ENCODE results near the gene ST3GAL4. TPM values are rescaled to one million over a fixed set of nuclear protein-coding genes. Genes with fewer than 3 reads are reported as not detected.

Gene ST3GAL4
- total and polyA plus RNA-seq, 9 of the 15 experiments (the other 6 are each of a cell fraction or from before 2014, with no cell fraction given): 0.27 to 22.9 (median 10.5) TPM

- POLR2A ChIA-PET: no interaction called here
- in situ Hi-C loops (cut with MboI) (loop anchor here (25.0 kb wide), 1 partner anchor 95 kb away; the partner anchor contains the start of gene DCPS), intact Hi-C loops (cut with micrococcal nuclease) (no loop called here)
- no peak for FAIRE-seq
- Histone ChIP-seq H3K27ac (ENCODE audit: extremely low read depth, low read depth, low read length) (no peak overlapping the region), H3K4me3 (no peak overlapping the region), H3K9me1 (ENCODE audit: control insufficient read depth, insufficient read depth, low read length) (peaks cover 2% of the 10 kb centered on the region), H2AFZ (ENCODE audit: low read depth, low read length) (no peak overlapping the region), H3K36me3 (ENCODE audit: control insufficient read depth, insufficient read depth, low read length) (peaks cover 5% of the 10 kb centered on the region; the same call in 2 of the 3 replicates), H3K4me2 (ENCODE audit: insufficient read depth, low read length) (no peak overlapping the region), H3K9ac (ENCODE audit: insufficient read depth in 1 of 2, low read depth in 2 of 2, low read length in 2 of 2) (no peak overlapping the region), H3K4me1 (replicated peaks in 1 of 2; ENCODE audit: control insufficient read depth in 2 of 2, insufficient read depth in 2 of 2, low read length in 2 of 2) (no peaks in the 10 kb centered on the region), H3K9me3 (replicated peaks; ENCODE audit: control insufficient read depth, insufficient read depth, low read depth, low read length) (no peaks in the 10 kb centered on the region), H4K20me1 (replicated peaks; ENCODE audit: control insufficient read depth, insufficient read depth, low read length) (peaks cover 31% of the 10 kb centered on the region), H3K27me3 (ENCODE audit: control insufficient read depth in 2 of 2, insufficient read depth in 2 of 2, low read length in 2 of 2) (no peaks in the 10 kb centered on the region), H3K79me2 (ENCODE audit: control insufficient read depth, insufficient read depth, low read length) (no peaks in the 10 kb centered on the region)
- no peak for ATAC-seq
- WGBS (ENCODE audit: insufficient coverage, low coverage, missing lambda C conversion rate): 80% methylated on average over 10 of the region's 12 CpGs
- DNase-seq (ENCODE audit: extremely low read depth in 1 of 4, low spot score in 3 of 4): no peak
- no peak for TF ChIP-seq ZNF175 (CRISPR knock-in tag; IDR thresholded peaks at IDR 0.05; ENCODE audit: low read depth)
- no peak for TF ChIP-seq RFX7 (CRISPR knock-in tag; IDR thresholded peaks at IDR 0.05)
- BruUV-seq (replicated peaks): no TSS peak
- CTCF ChIA-PET (ENCODE audit: low intra/inter-chr PET ratio): no interaction called here
These were observed 51.6 kb downstream of the ST3GAL4 start for GRCh38 chr11:126407101-126407521.

GRCh38 chr11:126407682-126408288, 52.3 kb downstream of the ST3GAL4 start:
- Histone ChIP-seq H3K9me3 (replicated peaks; ENCODE audit: control insufficient read depth, insufficient read depth, low read depth, low read length) (no peaks in the 10 kb centered on the region), H3K36me3 (ENCODE audit: control insufficient read depth, insufficient read depth, low read length) (peaks cover 5% of the 10 kb centered on the region; the same call in 2 of the 3 replicates), H2AFZ (ENCODE audit: low read depth, low read length) (no peak overlapping the region), H3K9ac (ENCODE audit: insufficient read depth in 1 of 2, low read depth in 2 of 2, low read length in 2 of 2) (no peak overlapping the region), H4K20me1 (replicated peaks; ENCODE audit: control insufficient read depth, insufficient read depth, low read length) (peaks cover 26% of the 10 kb centered on the region), H3K27me3 (ENCODE audit: control insufficient read depth in 2 of 2, insufficient read depth in 2 of 2, low read length in 2 of 2) (no peaks in the 10 kb centered on the region), H3K79me2 (ENCODE audit: control insufficient read depth, insufficient read depth, low read length) (no peaks in the 10 kb centered on the region), H3K27ac (ENCODE audit: extremely low read depth, low read depth, low read length) (no peak overlapping the region), H3K4me3 (no peak overlapping the region), H3K9me1 (ENCODE audit: control insufficient read depth, insufficient read depth, low read length) (peaks cover 2% of the 10 kb centered on the region), H3K4me2 (ENCODE audit: insufficient read depth, low read length) (no peak overlapping the region), H3K4me1 (replicated peaks in 1 of 2; ENCODE audit: control insufficient read depth in 2 of 2, insufficient read depth in 2 of 2, low read length in 2 of 2) (no peaks in the 10 kb centered on the region)
- TF ChIP-seq BDP1 (IDR thresholded peaks at IDR 0.05; ENCODE audit: insufficient read depth, insufficient read length) (no peak), KLF13 (tag; IDR thresholded peaks at IDR 0.05; ENCODE audit: borderline replicate concordance, low read depth) (no peak), ARID2 (IDR thresholded peaks at IDR 0.05) (no peak), ZNF449 (CRISPR knock-in tag; IDR thresholded peaks at IDR 0.05) (no peak), RBM34 (IDR thresholded peaks at IDR 0.05; ENCODE audit: borderline replicate concordance, insufficient read depth, low read length) (no peak), SNAPC5 (CRISPR knock-in tag; IDR thresholded peaks at IDR 0.05) (no peak), LEF1 (IDR thresholded peaks at IDR 0.05) (no peak), HMGN3 (IDR thresholded peaks at IDR 0.05; ENCODE audit: borderline replicate concordance, extremely low read depth, insufficient read length, low read depth, low read length) (no peak), MTA2 (IDR thresholded peaks at IDR 0.05; ENCODE audit: low read depth) (no peak), THRA (IDR thresholded peaks at IDR 0.05) (no peak), BCOR (IDR thresholded peaks at IDR 0.05) (no peak), FIP1L1 (IDR thresholded peaks at IDR 0.05; ENCODE audit: low read depth, low read length, poor library complexity, severe bottlenecking) (no peak)
- ChIA-PET POLR2A (no interaction called here), CTCF (ENCODE audit: low intra/inter-chr PET ratio) (no interaction called here)
- WGBS (ENCODE audit: insufficient coverage, low coverage, missing lambda C conversion rate): 82% methylated on average over 13 of the region's 15 CpGs
- BruUV-seq (replicated peaks): no TSS peak
- DNase-seq (ENCODE audit: extremely low read depth in 1 of 4, low spot score in 3 of 4): no peak
- intact Hi-C loops (cut with micrococcal nuclease): no loop called here
- no peak for ATAC-seq
- FAIRE-seq: no peak
- in situ Hi-C loops (cut with MboI): loop anchor here (25.0 kb wide), 1 partner anchor 95 kb away; the partner anchor contains the start of gene DCPS

Data from K562 (cell line).